ENCODE data around the gene CROCC.

CROCC gene

DNA sequence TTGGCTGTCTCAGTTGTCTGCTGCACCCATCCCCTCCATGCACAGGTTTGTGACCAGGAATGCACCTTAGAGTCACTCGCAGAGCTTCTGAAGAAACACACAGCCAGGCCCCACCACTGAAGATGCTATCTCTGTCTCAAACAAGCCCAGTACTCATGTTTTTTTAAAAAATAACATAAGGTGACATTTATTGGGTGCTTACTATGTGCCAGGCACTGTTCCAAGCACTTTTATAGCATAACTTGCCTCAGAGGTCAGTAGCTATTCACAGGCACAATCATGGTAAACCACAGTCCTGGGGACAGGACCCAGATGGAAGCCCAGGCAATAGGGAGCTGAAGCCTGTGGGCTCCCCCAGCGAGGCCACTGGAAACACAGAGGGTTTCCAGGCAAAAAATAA lies 98.8 kb downstream of the CROCC start:
- Mint-ChIP-seq H3K4me1 (peaks cover 5% of the 10 kb centered on the region), H3K36me3 (ENCODE audit: low read depth) (peaks cover 61% of the 10 kb centered on the region), H3K9me3 (no peaks in the 10 kb centered on the region), H3K4me3 (no peak overlapping the region), H3K27me3 (ENCODE audit: low read depth) (no peaks in the 10 kb centered on the region), H3K27ac (no peak overlapping the region)
- TF ChIP-seq, protein P1, sequence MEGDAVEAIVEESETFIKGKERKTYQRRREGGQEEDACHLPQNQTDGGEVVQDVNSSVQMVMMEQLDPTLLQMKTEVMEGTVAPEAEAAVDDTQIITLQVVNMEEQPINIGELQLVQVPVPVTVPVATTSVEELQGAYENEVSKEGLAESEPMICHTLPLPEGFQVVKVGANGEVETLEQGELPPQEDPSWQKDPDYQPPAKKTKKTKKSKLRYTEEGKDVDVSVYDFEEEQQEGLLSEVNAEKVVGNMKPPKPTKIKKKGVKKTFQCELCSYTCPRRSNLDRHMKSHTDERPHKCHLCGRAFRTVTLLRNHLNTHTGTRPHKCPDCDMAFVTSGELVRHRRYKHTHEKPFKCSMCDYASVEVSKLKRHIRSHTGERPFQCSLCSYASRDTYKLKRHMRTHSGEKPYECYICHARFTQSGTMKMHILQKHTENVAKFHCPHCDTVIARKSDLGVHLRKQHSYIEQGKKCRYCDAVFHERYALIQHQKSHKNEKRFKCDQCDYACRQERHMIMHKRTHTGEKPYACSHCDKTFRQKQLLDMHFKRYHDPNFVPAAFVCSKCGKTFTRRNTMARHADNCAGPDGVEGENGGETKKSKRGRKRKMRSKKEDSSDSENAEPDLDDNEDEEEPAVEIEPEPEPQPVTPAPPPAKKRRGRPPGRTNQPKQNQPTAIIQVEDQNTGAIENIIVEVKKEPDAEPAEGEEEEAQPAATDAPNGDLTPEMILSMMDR (IDR thresholded peaks at IDR 0.05; ENCODE audit: unreplicated experiment in 3 of 3) = no peak

DNA sequence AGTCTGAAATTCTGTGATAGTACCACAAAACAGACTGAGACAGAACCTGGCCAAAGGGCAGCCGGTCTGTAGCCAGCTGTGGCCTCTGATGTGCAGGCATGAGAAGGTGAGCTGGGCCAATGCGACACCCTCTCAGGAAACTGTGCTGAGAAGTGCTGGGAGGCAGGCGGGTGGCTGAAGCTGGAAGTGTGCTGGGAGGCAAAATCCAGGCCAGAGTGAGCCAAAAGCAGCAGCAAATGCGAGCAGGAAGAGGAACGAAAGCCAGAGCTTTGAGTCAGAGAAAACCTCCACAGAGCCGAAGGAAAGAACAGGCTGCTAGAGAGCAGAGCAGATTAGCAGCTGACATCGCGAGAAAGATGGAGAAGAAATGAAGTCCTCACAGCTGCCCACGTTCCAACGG lies 100.2 kb downstream of the CROCC start:
- no peak overlapping the region for H3K27ac Mint-ChIP-seq
- peaks cover 58% of the 10 kb centered on the region for H3K36me3 Mint-ChIP-seq (ENCODE audit: low read depth)
- TF ChIP-seq, protein P1 (IDR thresholded peaks at IDR 0.05; ENCODE audit: unreplicated experiment in 3 of 3) = no peak
- no peaks in the 10 kb centered on the region for H3K9me3 Mint-ChIP-seq
- no peaks in the 10 kb centered on the region for H3K27me3 Mint-ChIP-seq (ENCODE audit: low read depth)
- H3K4me1 Mint-ChIP-seq = peaks cover 5% of the 10 kb centered on the region
- no peak overlapping the region for H3K4me3 Mint-ChIP-seq

Data from nephron (organoid).